Measurements from ENCODE around the gene TJP1. TPM values are rescaled to one million over a fixed set of nuclear protein-coding genes. Genes with fewer than 3 reads are reported as not detected.
"Not testable (repeated sequence)": the region's sequence is repeated elsewhere in the genome, so short reads cannot be mapped to it uniquely, and the experiment has no call there.

The TJP1 gene
- total RNA-seq, 1 experiment from 2014 or later: 129 TPM

DNA sequence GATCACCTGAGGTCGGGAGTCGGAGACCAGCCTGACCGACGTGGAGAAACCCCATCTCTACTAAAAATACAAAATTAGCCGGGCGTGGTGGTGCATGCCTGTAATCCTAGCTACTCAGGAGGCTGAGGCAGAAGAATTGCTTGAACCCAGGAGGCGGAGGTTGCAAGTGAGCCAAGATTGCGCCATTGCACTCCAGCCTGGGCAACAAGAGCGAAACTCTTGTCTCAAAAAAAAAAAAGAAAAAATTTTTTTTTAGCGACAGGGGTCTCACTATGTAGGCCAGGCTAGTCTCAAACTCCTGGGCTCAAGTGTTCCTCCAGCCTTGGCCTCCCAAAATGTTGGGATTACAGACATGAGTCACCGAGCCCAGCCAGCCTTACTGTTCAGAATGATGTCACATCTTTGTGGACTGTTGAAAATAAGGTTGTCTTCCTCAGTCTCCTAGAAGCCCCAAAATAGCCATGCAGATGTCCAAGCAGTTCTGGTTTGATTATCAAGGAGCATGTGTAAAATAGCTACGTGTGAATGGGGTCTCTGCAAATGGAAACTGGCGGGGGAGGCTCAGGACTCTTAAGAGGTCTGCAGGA lies 145.8 kb downstream of the TJP1 start:
- H3K27ac Mint-ChIP-seq; H3K27me3 Mint-ChIP-seq (ENCODE audit: low read depth); H3K9me3 Mint-ChIP-seq; DNase-seq (ENCODE audit: low spot score); H3K36me3 Mint-ChIP-seq; ATAC-seq: not testable (repeated sequence)
- ChIA-PET CTCF (interaction anchor here (1.0 to 1.5 kb wide), 4 partner anchors 21 to 574 kb away, joined by 3 to 7 read pairs (median 4); no protein-coding TSS in a partner anchor), POLR2A (interaction anchor here (1.1 kb wide), 1 partner anchor 248 kb away, joined by 3 read pairs; no protein-coding TSS in a partner anchor)
- peak overlapping the region; percentile 84 for H3K4me3 Mint-ChIP-seq
- peak; percentile 29; the same call in 1 of the 2 replicates for TF ChIP-seq ZNF121 (CRISPR knock-in tag; IDR thresholded peaks at IDR 0.05)
- peaks cover 25% of the 10 kb centered on the region for H3K4me1 Mint-ChIP-seq

- no peak for TF ChIP-seq ELF4 (CRISPR knock-in tag; IDR thresholded peaks at IDR 0.05; ENCODE audit: low read depth)
- peak; percentile 71 for TF ChIP-seq PRDM15 (CRISPR knock-in tag; IDR thresholded peaks at IDR 0.05)
- ATAC-seq: peak; percentile 8
- Mint-ChIP-seq H3K4me1 (peaks cover 31% of the 10 kb centered on the region), H3K4me3 (peak overlapping the region; percentile 84), H3K36me3 (no peaks in the 10 kb centered on the region), H3K9me3 (no peaks in the 10 kb centered on the region), H3K27ac (no peak overlapping the region), H3K27me3 (ENCODE audit: low read depth) (no peaks in the 10 kb centered on the region)
- ChIA-PET POLR2A (interaction anchor here (1.1 kb wide), 1 partner anchor 249 kb away, joined by 3 read pairs; no protein-coding TSS in a partner anchor), CTCF (interaction anchor here (1.0 to 1.6 kb wide), 4 partner anchors 21 to 536 kb away, joined by 3 to 8 read pairs (median 5); no protein-coding TSS in a partner anchor)
- DNase-seq (ENCODE audit: low spot score): peak; percentile 33
These were observed 146.4 kb downstream of the TJP1 start for GRCh38 chr15:29675791-29676301.

DNA sequence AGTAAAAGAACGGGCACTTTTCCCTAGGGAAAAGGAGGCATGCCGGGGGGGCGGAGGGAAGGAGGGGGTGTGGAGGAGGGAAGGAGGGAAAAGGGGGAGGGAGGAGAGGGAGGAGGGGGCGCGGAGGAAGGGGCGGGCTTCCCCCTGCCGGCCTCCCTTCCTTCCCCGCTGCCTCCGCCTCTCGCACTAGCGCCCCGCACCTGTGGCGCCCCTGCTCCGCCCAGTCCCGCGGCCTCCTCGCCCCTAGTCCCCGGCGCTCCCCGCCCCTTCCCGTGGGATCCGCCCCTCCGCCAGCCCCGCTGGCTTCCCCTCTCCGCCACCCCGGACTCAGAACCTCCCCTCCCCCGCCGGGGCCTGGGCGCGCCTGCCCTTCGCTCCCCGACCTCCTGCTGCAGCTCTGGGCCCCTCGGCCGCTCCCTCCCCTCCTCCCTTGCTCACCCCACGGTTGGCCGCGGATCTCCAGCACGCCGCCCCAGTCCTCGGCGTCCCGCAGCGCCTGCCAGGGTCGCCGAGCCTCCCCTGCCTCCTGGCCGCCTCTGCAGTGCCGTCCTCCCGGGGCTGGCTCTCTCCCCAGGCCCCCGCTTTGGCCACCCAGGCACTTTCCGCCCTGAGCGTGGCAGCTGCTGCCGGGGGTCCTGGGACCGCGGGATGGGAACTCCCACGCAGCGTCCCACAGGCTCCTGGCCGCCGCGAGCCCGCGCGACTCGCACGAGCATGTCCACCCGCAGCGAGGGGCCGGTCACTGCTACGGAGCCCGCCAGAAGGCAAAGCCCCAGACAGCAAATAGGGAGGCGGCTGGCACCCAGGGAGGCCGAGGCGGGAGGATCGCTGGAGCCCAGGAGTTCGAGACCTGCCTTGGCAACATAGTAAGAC lies 147.4 kb downstream of the TJP1 start:
- H3K4me1 Mint-ChIP-seq: peaks cover 36% of the 10 kb centered on the region
- no peaks in the 10 kb centered on the region for H3K27me3 Mint-ChIP-seq (ENCODE audit: low read depth)
- no peak overlapping the region for H3K27ac Mint-ChIP-seq
- no peaks in the 10 kb centered on the region for H3K36me3 Mint-ChIP-seq
- ChIA-PET CTCF (interaction anchor here (1.0 to 1.6 kb wide), 6 partner anchors 20 to 535 kb away, joined by 3 to 8 read pairs (median 5); no protein-coding TSS in a partner anchor), POLR2A (interaction anchor here (1.1 kb wide), 1 partner anchor 250 kb away, joined by 3 read pairs; no protein-coding TSS in a partner anchor)
- H3K9me3 Mint-ChIP-seq: no peaks in the 10 kb centered on the region
- peak overlapping the region; percentile 84 for H3K4me3 Mint-ChIP-seq
- DNase-seq (ENCODE audit: low spot score) (peak; percentile 93), ATAC-seq (peak; percentile 92)
- TF ChIP-seq PRDM15 (CRISPR knock-in tag; IDR thresholded peaks at IDR 0.05) (no peak), ZNF396 (CRISPR knock-in tag; IDR thresholded peaks at IDR 0.05; ENCODE audit: borderline replicate concordance) (no peak), SOX15 (CRISPR knock-in tag; IDR thresholded peaks at IDR 0.05) (no peak), ETV6 (CRISPR knock-in tag; IDR thresholded peaks at IDR 0.05) (no peak), ATF1 (CRISPR knock-in tag; IDR thresholded peaks at IDR 0.05) (no peak), ZNF532 (CRISPR knock-in tag; IDR thresholded peaks at IDR 0.05; ENCODE audit: borderline replicate concordance) (no peak), ZNF263 (CRISPR knock-in tag; IDR thresholded peaks at IDR 0.05; ENCODE audit: low read depth) (no peak), ZNF121 (CRISPR knock-in tag; IDR thresholded peaks at IDR 0.05) (no peak), ZSCAN18 (CRISPR knock-in tag; IDR thresholded peaks at IDR 0.05) (no peak), ZNF423 (CRISPR knock-in tag; IDR thresholded peaks at IDR 0.05) (peak; percentile 26; the same call in 1 of the 2 replicates), NR2C2 (CRISPR knock-in tag; IDR thresholded peaks at IDR 0.05) (no peak), TEAD4 (CRISPR knock-in tag; IDR thresholded peaks at IDR 0.05) (0 out of 2 replicates have a peak, but pooled peaks have one; percentile 23), OVOL2 (CRISPR knock-in tag; IDR thresholded peaks at IDR 0.05; ENCODE audit: borderline replicate concordance) (no peak)
